ENCODE data around the gene IGFL3.

Gene IGFL3

DNA sequence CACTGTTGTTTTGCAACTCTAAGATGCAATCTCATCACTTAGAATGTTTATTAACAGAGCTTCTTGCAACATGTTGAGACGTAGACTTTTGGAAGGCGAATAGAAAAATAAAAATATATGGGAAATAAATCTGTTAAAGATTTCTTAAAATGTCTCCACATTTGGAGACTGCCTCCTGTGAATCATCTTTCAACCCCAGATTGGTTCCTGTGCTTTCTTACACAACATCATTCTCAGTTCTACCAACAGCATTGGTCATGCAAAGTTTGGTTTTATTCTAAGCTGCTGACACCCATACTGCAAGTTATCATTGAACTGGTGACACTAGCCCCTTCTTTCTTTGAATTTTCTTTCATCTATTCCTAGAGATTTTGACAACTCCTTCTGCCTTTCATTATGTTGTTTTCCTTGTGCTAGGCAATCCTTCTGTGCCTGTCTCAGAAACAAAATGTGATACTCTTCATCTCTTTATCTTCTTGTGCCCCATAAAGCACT, 1.6 kb upstream of the IGFL3 start:
- no peaks in the 10 kb centered on the region for H3K36me3 ChIP-seq (ENCODE audit: control insufficient read depth in 1 of 2, insufficient read depth in 2 of 2, low read length in 2 of 2)
- H3K27me3 ChIP-seq (ENCODE audit: control insufficient read depth in 1 of 2, insufficient read depth in 2 of 2, low read length in 2 of 2) = peaks cover 3 to 22% of the 10 kb centered on the region in 2 donors
- H3K27ac ChIP-seq (ENCODE audit: low read depth, low read length) = no peak overlapping the region
- H3K9ac ChIP-seq (ENCODE audit: low read depth in 1 of 2, low read length in 2 of 2) = no peak overlapping the region
- no peak overlapping the region for H3K4me3 ChIP-seq (ENCODE audit: low read depth in 1 of 2, low read length in 2 of 2)
- H3K9me3 ChIP-seq (ENCODE audit: control insufficient read depth in 1 of 2, low read length in 2 of 2) = no peaks in the 10 kb centered on the region
- H3K4me1 ChIP-seq (ENCODE audit: control insufficient read depth in 1 of 2, insufficient read depth in 2 of 2, low read length in 2 of 2) = no peaks in the 10 kb centered on the region

DNA sequence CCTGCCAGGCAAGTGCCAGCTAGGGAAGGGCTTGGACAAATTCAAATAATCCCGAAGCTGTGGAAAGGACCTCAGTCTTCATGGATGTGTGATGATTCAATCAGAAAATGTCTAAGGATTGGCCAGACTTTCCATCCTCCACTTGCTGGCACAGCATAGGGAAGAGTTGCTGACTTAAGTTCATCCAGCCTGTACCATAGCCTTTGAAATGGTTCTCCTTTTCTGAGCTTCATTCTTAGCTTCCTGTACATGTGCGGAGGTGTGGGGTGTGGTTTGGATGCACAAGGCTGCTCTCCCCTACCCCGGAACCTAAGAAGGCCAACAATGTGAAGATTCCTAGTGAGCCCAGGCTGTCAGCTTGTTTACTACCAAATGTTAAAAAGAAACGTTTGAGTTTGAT, 959 bp upstream of the IGFL3 start:
- Histone ChIP-seq H3K9ac (ENCODE audit: low read depth in 1 of 2, low read length in 2 of 2) (no peak overlapping the region), H3K36me3 (ENCODE audit: control insufficient read depth in 1 of 2, insufficient read depth in 2 of 2, low read length in 2 of 2) (no peaks in the 10 kb centered on the region), H3K9me3 (ENCODE audit: control insufficient read depth in 1 of 2, low read length in 2 of 2) (no peaks in the 10 kb centered on the region), H3K27me3 (ENCODE audit: control insufficient read depth in 1 of 2, insufficient read depth in 2 of 2, low read length in 2 of 2) (peaks cover 3 to 22% of the 10 kb centered on the region in 2 donors), H3K4me1 (ENCODE audit: control insufficient read depth in 1 of 2, insufficient read depth in 2 of 2, low read length in 2 of 2) (no peaks in the 10 kb centered on the region), H3K27ac (ENCODE audit: low read depth, low read length) (no peak overlapping the region), H3K4me3 (ENCODE audit: low read depth in 1 of 2, low read length in 2 of 2) (no peak overlapping the region)

DNA sequence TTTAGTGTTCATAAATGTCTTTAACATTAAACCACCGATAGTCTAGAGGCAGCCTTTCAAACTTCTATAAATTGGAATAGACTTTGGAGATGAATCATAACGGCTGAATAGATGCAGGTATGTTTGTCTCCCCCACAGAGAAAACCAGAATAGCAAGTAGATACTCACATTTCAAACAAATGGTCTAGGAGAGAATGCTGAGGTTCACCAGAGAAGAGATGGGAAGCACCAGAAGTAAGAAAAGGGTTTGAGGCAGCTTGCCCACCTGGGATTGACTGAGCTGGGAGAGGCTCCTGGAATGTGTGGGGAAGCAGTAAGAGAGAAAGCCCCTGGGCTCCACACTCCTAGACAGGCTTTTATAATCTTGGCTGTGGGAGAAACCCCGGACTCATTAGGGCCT, 6.4 kb downstream of the IGFL3 start:
- peaks cover 0 to 8% of the 10 kb centered on the region in 2 donors for H3K27me3 ChIP-seq (ENCODE audit: control insufficient read depth in 1 of 2, insufficient read depth in 2 of 2, low read length in 2 of 2)
- H3K9me3 ChIP-seq (ENCODE audit: control insufficient read depth in 1 of 2, low read length in 2 of 2) = peaks cover 0 to 2% of the 10 kb centered on the region in 2 donors
- no peaks in the 10 kb centered on the region for H3K36me3 ChIP-seq (ENCODE audit: control insufficient read depth in 1 of 2, insufficient read depth in 2 of 2, low read length in 2 of 2)
- H3K9ac ChIP-seq (ENCODE audit: low read depth in 1 of 2, low read length in 2 of 2) = no peak overlapping the region
- no peaks in the 10 kb centered on the region for H3K4me1 ChIP-seq (ENCODE audit: control insufficient read depth in 1 of 2, insufficient read depth in 2 of 2, low read length in 2 of 2)
- H3K4me3 ChIP-seq (ENCODE audit: low read depth in 1 of 2, low read length in 2 of 2) = no peak overlapping the region
- H3K27ac ChIP-seq (ENCODE audit: low read depth, low read length) = no peak overlapping the region

GRCh38 chr19:46116121-46116520, 8.4 kb downstream of the IGFL3 start:
- Histone ChIP-seq H3K36me3 (ENCODE audit: control insufficient read depth in 1 of 2, insufficient read depth in 2 of 2, low read length in 2 of 2) (no peaks in the 10 kb centered on the region), H3K9me3 (ENCODE audit: control insufficient read depth in 1 of 2, low read length in 2 of 2) (peaks cover 0 to 2% of the 10 kb centered on the region in 2 donors), H3K4me3 (ENCODE audit: low read depth in 1 of 2, low read length in 2 of 2) (no peak overlapping the region), H3K27ac (ENCODE audit: low read depth, low read length) (no peak overlapping the region), H3K9ac (ENCODE audit: low read depth in 1 of 2, low read length in 2 of 2) (no peak overlapping the region), H3K4me1 (ENCODE audit: control insufficient read depth in 1 of 2, insufficient read depth in 2 of 2, low read length in 2 of 2) (no peaks in the 10 kb centered on the region), H3K27me3 (ENCODE audit: control insufficient read depth in 1 of 2, insufficient read depth in 2 of 2, low read length in 2 of 2) (peaks cover 6 to 12% of the 10 kb centered on the region in 2 donors)

DNA sequence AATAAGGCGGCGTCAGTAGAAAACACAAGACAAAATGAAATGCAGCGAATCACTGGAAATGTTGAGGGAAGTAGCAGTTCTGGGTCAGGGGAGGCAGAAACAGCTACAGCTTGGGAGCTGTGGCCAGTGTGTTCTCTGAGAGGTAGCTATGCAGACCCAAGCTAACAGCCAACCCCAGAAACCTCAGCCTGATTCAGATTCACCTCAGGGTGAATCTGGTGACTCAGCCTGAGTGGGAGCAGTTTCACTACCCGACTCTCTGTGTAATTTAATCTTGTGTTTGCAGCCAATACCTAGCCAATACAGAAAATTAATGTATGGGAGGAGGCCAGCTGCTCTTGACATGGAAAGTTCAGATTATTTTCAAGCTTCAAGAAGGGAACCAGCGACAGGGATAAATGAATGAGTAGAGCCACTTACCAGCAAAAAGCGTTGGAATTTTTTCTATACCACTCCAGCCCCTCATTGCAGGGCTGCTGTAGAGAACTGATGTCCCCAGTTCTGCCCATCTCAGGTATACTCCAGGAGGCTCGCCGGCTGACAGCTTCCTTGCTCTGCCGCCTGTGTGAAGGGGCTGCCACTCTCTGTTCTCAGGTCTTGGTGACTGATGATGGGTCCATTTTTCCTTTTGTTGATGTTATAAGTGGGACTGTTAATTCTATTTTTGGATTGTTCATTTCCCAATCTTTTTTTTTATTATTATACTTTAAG, 8.9 kb downstream of the IGFL3 start:
- H3K4me3 ChIP-seq (ENCODE audit: low read depth in 1 of 2, low read length in 2 of 2) = no peak overlapping the region
- H3K27ac ChIP-seq (ENCODE audit: low read depth, low read length) = no peak overlapping the region

DNA sequence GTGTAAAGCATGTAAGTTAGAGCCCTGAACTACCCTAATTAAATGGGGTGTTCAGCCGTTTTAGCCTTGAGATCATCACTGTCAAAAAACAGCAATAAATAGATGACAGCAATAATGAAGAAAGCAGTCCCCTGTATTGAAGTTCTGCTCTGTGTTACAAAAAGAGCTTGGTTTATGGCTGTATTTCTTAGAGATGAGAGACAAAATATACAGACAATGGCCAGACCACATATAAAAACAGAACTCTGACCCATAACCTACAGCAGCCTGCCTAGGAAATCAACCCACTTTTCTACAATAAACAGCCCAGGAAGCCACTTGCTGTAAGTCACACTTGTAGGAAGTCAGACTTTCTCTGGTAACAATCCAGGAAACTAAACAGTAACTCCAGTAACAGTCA, 10.8 kb downstream of the IGFL3 start:
- Histone ChIP-seq H3K27me3 (ENCODE audit: control insufficient read depth in 1 of 2, insufficient read depth in 2 of 2, low read length in 2 of 2) (peaks cover 6 to 8% of the 10 kb centered on the region in 2 donors), H3K4me1 (ENCODE audit: control insufficient read depth in 1 of 2, insufficient read depth in 2 of 2, low read length in 2 of 2) (no peaks in the 10 kb centered on the region), H3K9ac (ENCODE audit: low read depth in 1 of 2, low read length in 2 of 2) (no peak overlapping the region), H3K36me3 (ENCODE audit: control insufficient read depth in 1 of 2, insufficient read depth in 2 of 2, low read length in 2 of 2) (no peaks in the 10 kb centered on the region), H3K9me3 (ENCODE audit: control insufficient read depth in 1 of 2, low read length in 2 of 2) (no peaks in the 10 kb centered on the region), H3K4me3 (ENCODE audit: low read depth in 1 of 2, low read length in 2 of 2) (no peak overlapping the region), H3K27ac (ENCODE audit: low read depth, low read length) (no peak overlapping the region)

More for the DNA sequence above, 8.9 kb downstream of the IGFL3 start:
- Histone ChIP-seq H3K36me3 (ENCODE audit: control insufficient read depth in 1 of 2, insufficient read depth in 2 of 2, low read length in 2 of 2) (no peaks in the 10 kb centered on the region), H3K9ac (ENCODE audit: low read depth in 1 of 2, low read length in 2 of 2) (no peak overlapping the region), H3K4me1 (ENCODE audit: control insufficient read depth in 1 of 2, insufficient read depth in 2 of 2, low read length in 2 of 2) (no peaks in the 10 kb centered on the region), H3K27me3 (ENCODE audit: control insufficient read depth in 1 of 2, insufficient read depth in 2 of 2, low read length in 2 of 2) (peaks cover 6 to 12% of the 10 kb centered on the region in 2 donors), H3K9me3 (ENCODE audit: control insufficient read depth in 1 of 2, low read length in 2 of 2) (peaks cover 0 to 2% of the 10 kb centered on the region in 2 donors)

- no peaks in the 10 kb centered on the region for H3K4me1 ChIP-seq (ENCODE audit: control insufficient read depth in 1 of 2, insufficient read depth in 2 of 2, low read length in 2 of 2)
- no peak overlapping the region for H3K27ac ChIP-seq (ENCODE audit: low read depth, low read length)
- H3K27me3 ChIP-seq (ENCODE audit: control insufficient read depth in 1 of 2, insufficient read depth in 2 of 2, low read length in 2 of 2) = peaks cover 6 to 8% of the 10 kb centered on the region in 2 donors
- no peak overlapping the region for H3K4me3 ChIP-seq (ENCODE audit: low read depth in 1 of 2, low read length in 2 of 2)
- H3K9me3 ChIP-seq (ENCODE audit: control insufficient read depth in 1 of 2, low read length in 2 of 2) = no peaks in the 10 kb centered on the region
- H3K36me3 ChIP-seq (ENCODE audit: control insufficient read depth in 1 of 2, insufficient read depth in 2 of 2, low read length in 2 of 2) = no peaks in the 10 kb centered on the region
- no peak overlapping the region for H3K9ac ChIP-seq (ENCODE audit: low read depth in 1 of 2, low read length in 2 of 2)
These were observed 12.0 kb downstream of the IGFL3 start for GRCh38 chr19:46112527-46112926.

- Histone ChIP-seq H3K27me3 (ENCODE audit: control insufficient read depth in 1 of 2, insufficient read depth in 2 of 2, low read length in 2 of 2) (peaks cover 6 to 8% of the 10 kb centered on the region in 2 donors), H3K27ac (ENCODE audit: low read depth, low read length) (no peak overlapping the region)
These were observed 13.1 kb downstream of the IGFL3 start for GRCh38 chr19:46111376-46111775.

DNA sequence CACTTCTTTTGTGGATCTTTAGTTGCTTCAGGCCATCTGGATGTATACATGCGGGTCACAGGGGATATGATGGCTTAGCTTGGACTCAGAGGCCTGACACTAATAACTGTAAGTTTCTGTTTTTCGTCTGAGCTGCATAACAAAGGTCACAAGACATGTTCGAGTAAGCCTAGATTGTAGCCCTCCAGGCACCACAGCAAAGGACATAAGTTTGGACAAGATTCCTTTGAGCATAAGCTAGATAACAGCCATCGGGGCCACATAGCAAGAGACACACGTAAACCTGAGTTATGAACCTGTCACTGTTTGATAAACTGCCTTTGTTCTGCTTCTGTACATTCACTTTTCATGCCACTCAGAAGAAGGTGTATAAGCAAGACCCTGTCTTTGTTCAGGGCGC, 14.6 kb downstream of the IGFL3 start:
- no peak overlapping the region for H3K4me3 ChIP-seq (ENCODE audit: low read depth in 1 of 2, low read length in 2 of 2)
- no peaks in the 10 kb centered on the region for H3K4me1 ChIP-seq (ENCODE audit: control insufficient read depth in 1 of 2, insufficient read depth in 2 of 2, low read length in 2 of 2)
- peaks cover 6 to 8% of the 10 kb centered on the region in 2 donors for H3K27me3 ChIP-seq (ENCODE audit: control insufficient read depth in 1 of 2, insufficient read depth in 2 of 2, low read length in 2 of 2)
- H3K9ac ChIP-seq (ENCODE audit: low read depth in 1 of 2, low read length in 2 of 2) = no peak overlapping the region
- no peak overlapping the region for H3K27ac ChIP-seq (ENCODE audit: low read depth, low read length)
- H3K36me3 ChIP-seq (ENCODE audit: control insufficient read depth in 1 of 2, insufficient read depth in 2 of 2, low read length in 2 of 2) = no peaks in the 10 kb centered on the region
- H3K9me3 ChIP-seq (ENCODE audit: control insufficient read depth in 1 of 2, low read length in 2 of 2) = no peaks in the 10 kb centered on the region

More at GRCh38 chr19:46111376-46111775, 13.1 kb downstream of the IGFL3 start:
- Histone ChIP-seq H3K4me1 (ENCODE audit: control insufficient read depth in 1 of 2, insufficient read depth in 2 of 2, low read length in 2 of 2) (no peaks in the 10 kb centered on the region), H3K9me3 (ENCODE audit: control insufficient read depth in 1 of 2, low read length in 2 of 2) (no peaks in the 10 kb centered on the region), H3K36me3 (ENCODE audit: control insufficient read depth in 1 of 2, insufficient read depth in 2 of 2, low read length in 2 of 2) (no peaks in the 10 kb centered on the region), H3K4me3 (ENCODE audit: low read depth in 1 of 2, low read length in 2 of 2) (no peak overlapping the region), H3K9ac (ENCODE audit: low read depth in 1 of 2, low read length in 2 of 2) (no peak overlapping the region)

DNA sequence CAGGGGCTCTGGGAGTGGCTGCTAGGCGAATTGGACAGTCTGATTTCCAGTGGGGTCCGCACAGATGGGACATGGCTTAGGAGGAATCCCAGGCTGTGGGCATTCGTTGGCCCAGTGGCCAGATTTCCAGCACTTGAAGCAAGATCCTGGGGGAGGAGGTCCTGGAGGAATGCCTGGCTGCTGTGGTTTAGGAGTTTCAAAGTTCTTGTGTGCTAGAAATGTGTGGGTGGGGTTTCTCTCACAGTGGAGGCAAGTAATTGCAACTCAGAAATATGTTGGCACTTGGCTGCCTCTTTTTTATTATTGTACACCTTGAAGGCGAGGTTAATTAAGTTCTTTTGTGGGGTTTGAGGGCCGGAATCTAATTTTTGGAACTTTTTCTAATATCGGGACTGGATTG, 17.1 kb downstream of the IGFL3 start:
- Histone ChIP-seq H3K27ac (ENCODE audit: low read depth, low read length) (no peak overlapping the region), H3K4me3 (ENCODE audit: low read depth in 1 of 2, low read length in 2 of 2) (no peak overlapping the region), H3K36me3 (ENCODE audit: control insufficient read depth in 1 of 2, insufficient read depth in 2 of 2, low read length in 2 of 2) (no peaks in the 10 kb centered on the region), H3K4me1 (ENCODE audit: control insufficient read depth in 1 of 2, insufficient read depth in 2 of 2, low read length in 2 of 2) (no peaks in the 10 kb centered on the region), H3K9me3 (ENCODE audit: control insufficient read depth in 1 of 2, low read length in 2 of 2) (peaks cover 0 to 2% of the 10 kb centered on the region in 2 donors), H3K27me3 (ENCODE audit: control insufficient read depth in 1 of 2, insufficient read depth in 2 of 2, low read length in 2 of 2) (peaks cover 4 to 5% of the 10 kb centered on the region in 2 donors), H3K9ac (ENCODE audit: low read depth in 1 of 2, low read length in 2 of 2) (no peak overlapping the region)

Data from duodenal mucosa (tissue), 2 donors.